IMR-90 (cell line): ENCODE results near the gene CLC. TPM values are rescaled to one million over a fixed set of nuclear protein-coding genes. Genes with fewer than 3 reads are reported as not detected.

Source experiments
- ATAC-seq: fragments of 200-7000 bp; cut with Tn5 transposase; 2 replicates; pipeline ENCODE4 v1.9.1; 2020; ENCODE audit warnings: low read depth, mild to moderate bottlenecking, moderate library complexity
- BruUV-seq: library from RNA; stranded (reverse); fragments of 400-500 nt; replicated peaks from 2 replicates; lab custom pipeline; 2021; lab: Mats Ljungman, UMichigan
- CTCF ChIA-PET: fragments of 300-600 bp; formaldehyde crosslinking; extraction: SDS; loops from one replicate; lab custom pipeline; 2021; ENCODE audit warnings: antibody characterized with exemption; lab: Yijun Ruan, JAX
- POLR2A ChIA-PET: fragments of 300-600 bp; sonication (Branson Sonifier 250); formaldehyde crosslinking; loops from one replicate; lab custom pipeline; 2022; ENCODE audit warnings: antibody characterized with exemption; ENCODE audit not compliant: unreplicated experiment; lab: Charles Lee
- DNase-seq: peaks from one replicate; pipeline ENCODE4 v3.0.0; 2013
- H2AFZ ChIP-seq: replicated peaks from 2 replicates; pipeline ENCODE3; 2013; ENCODE audit warnings: low read length, mild to moderate bottlenecking; ENCODE audit not compliant: poor library complexity
- H2AK5ac ChIP-seq: 2 replicates; pipeline ENCODE4 v1.6.1; 2013; ENCODE audit warnings: low read depth, low read length, inconsistent platforms
- H2AK9ac ChIP-seq: replicated peaks from 2 replicates; pipeline ENCODE3; 2013; ENCODE audit warnings: mild to moderate bottlenecking, low read depth, low read length, moderate library complexity; ENCODE audit not compliant: poor library complexity
- H2BK120ac ChIP-seq: 2 replicates; pipeline ENCODE4 v1.6.1; 2013; ENCODE audit warnings: low read depth, low read length, inconsistent platforms
- H2BK15ac ChIP-seq: 3 replicates; pipeline ENCODE4 v1.6.1; 2013; ENCODE audit warnings: low read depth, low read length, inconsistent platforms
- H2BK20ac ChIP-seq: 2 replicates; pipeline ENCODE4 v1.6.1; 2013; ENCODE audit warnings: low read depth, mild to moderate bottlenecking, inconsistent platforms, low read length, moderate library complexity
- H2BK5ac ChIP-seq: 2 replicates; pipeline ENCODE4 v1.6.1; 2013; ENCODE audit warnings: mild to moderate bottlenecking, low read depth, low read length, inconsistent platforms; ENCODE audit not compliant: poor library complexity, severe bottlenecking
- H3K14ac ChIP-seq: replicated peaks from 2 replicates; pipeline ENCODE4 v1.6.1; 2013; ENCODE audit warnings: low read depth, low read length, inconsistent platforms
- H3K18ac ChIP-seq: 2 replicates; pipeline ENCODE4 v1.6.1; 2013; ENCODE audit warnings: low read depth, low read length, control low read depth
- H3K23ac ChIP-seq: 2 replicates; pipeline ENCODE4 v1.6.1; 2013; ENCODE audit warnings: low read depth, low read length, inconsistent platforms
- H3K27ac ChIP-seq: 2 replicates; pipeline ENCODE4 v1.5.1; 2013; ENCODE audit warnings: mild to moderate bottlenecking, control low read depth, low read length; ENCODE audit not compliant: insufficient read depth
- H3K27me3 ChIP-seq: 2 replicates; pipeline ENCODE4 v1.6.1; 2013; ENCODE audit warnings: low read length; ENCODE audit not compliant: control insufficient read depth, insufficient read depth
- H3K36me3 ChIP-seq: 2 replicates; pipeline ENCODE4 v1.6.1; 2013; ENCODE audit warnings: low read length, mixed read lengths; ENCODE audit not compliant: control insufficient read depth, insufficient read depth
- H3K4ac ChIP-seq: 2 replicates; pipeline ENCODE4 v1.6.1; 2013; ENCODE audit warnings: low read depth, low read length, inconsistent platforms
- H3K4me1 ChIP-seq: 2 replicates; pipeline ENCODE4 v1.6.1; 2013; ENCODE audit warnings: low read length, mixed read lengths; ENCODE audit not compliant: control insufficient read depth, insufficient read depth
- H3K4me2 ChIP-seq: 2 replicates; pipeline ENCODE4 v1.6.1; 2013; ENCODE audit warnings: low read depth, mild to moderate bottlenecking, control low read depth, low read length, moderate library complexity
- H3K4me3 ChIP-seq: 2 replicates; pipeline ENCODE4 v1.5.1; 2013; ENCODE audit warnings: low read depth, mild to moderate bottlenecking, control low read depth, low read length, moderate library complexity; ENCODE audit not compliant: insufficient read depth
- H3K56ac ChIP-seq: 2 replicates; pipeline ENCODE4 v1.6.1; 2013; ENCODE audit warnings: low read length, inconsistent platforms; ENCODE audit not compliant: insufficient read depth; ENCODE audit errors: extremely low read depth
- H3K79me1 ChIP-seq, 2 experiments: 2 replicates each; pipeline ENCODE4 v1.6.1; 2013; ENCODE audit warnings: low read length in 2 of 2, inconsistent platforms in 1 of 2, low read depth in 1 of 2
- H3K9ac ChIP-seq: 2 replicates; pipeline ENCODE4 v1.6.1; 2013; ENCODE audit warnings: low read depth, low read length, control low read depth
- H3K9me1 ChIP-seq: 2 replicates; pipeline ENCODE4 v1.6.1; 2013; ENCODE audit warnings: low read length, inconsistent platforms; ENCODE audit not compliant: insufficient read depth
- H3K9me3 ChIP-seq: 2 replicates; pipeline ENCODE4 v1.6.1; 2013; ENCODE audit warnings: low read length; ENCODE audit not compliant: control insufficient read depth, insufficient read depth
- H4K20me1 ChIP-seq: 2 replicates; pipeline ENCODE4 v1.6.1; 2013; ENCODE audit warnings: low read length, inconsistent platforms; ENCODE audit not compliant: insufficient read depth
- H4K5ac ChIP-seq: 2 replicates; pipeline ENCODE4 v1.6.1; 2013; ENCODE audit warnings: mild to moderate bottlenecking, low read depth, low read length, control low read depth
- H4K8ac ChIP-seq, 2 experiments: 2 replicates each; pipeline ENCODE4 v1.6.1; 2013; ENCODE audit warnings: low read depth in 2 of 2, low read length in 2 of 2, control low read depth in 1 of 2, inconsistent platforms in 1 of 2
- H4K91ac ChIP-seq: 2 replicates; pipeline ENCODE4 v1.6.1; 2013; ENCODE audit warnings: low read depth, low read length, inconsistent platforms; ENCODE audit not compliant: insufficient read depth
- BHLHE40 ChIP-seq: fragments of 150-350 bp; IDR thresholded peaks from 2 replicates; pipeline ENCODE4 v1.6.1; 2016; ENCODE audit warnings: mild to moderate bottlenecking, low read depth, low read length
- CHD1 ChIP-seq: IDR thresholded peaks from 2 replicates; pipeline ENCODE4 v1.6.1; 2012; ENCODE audit warnings: low read depth, low read length, improper control_type of control experiment
- ELK1 ChIP-seq: fragments of 150-350 bp; IDR thresholded peaks from 2 replicates; pipeline ENCODE4 v1.6.1; 2016; ENCODE audit warnings: low read depth, mild to moderate bottlenecking, low read length, moderate library complexity, borderline replicate concordance
- FOS ChIP-seq: fragments of 150-350 bp; IDR thresholded peaks from 2 replicates; pipeline ENCODE4 v1.6.1; 2016; ENCODE audit warnings: low read depth, low read length
- MAZ ChIP-seq: IDR thresholded peaks from 2 replicates; pipeline ENCODE4 v1.6.1; 2012; ENCODE audit warnings: low read depth, mild to moderate bottlenecking, low read length, improper control_type of control experiment, moderate library complexity, borderline replicate concordance
- MXI1 ChIP-seq: IDR thresholded peaks from 2 replicates; pipeline ENCODE4 v1.6.1; 2012; ENCODE audit warnings: low read depth, mild to moderate bottlenecking, low read length, moderate library complexity, borderline replicate concordance
- RFX5 ChIP-seq: IDR thresholded peaks from 2 replicates; pipeline ENCODE4 v1.8.0; 2012; ENCODE audit warnings: low read depth, mild to moderate bottlenecking, low read length, moderate library complexity
- USF2 ChIP-seq: fragments of 150-350 bp; IDR thresholded peaks from 2 replicates; pipeline ENCODE4 v1.6.1; 2017; ENCODE audit warnings: mild to moderate bottlenecking, antibody characterized with exemption, low read length, low read depth
- WGBS, 2 experiments: methylation state at CpG; one replicate each; pipeline versions ENCODE4 v1.1.5 to v1.1.7; 2013; ENCODE audit warnings: missing lambda C conversion rate in 2 of 2; ENCODE audit not compliant: insufficient read length in 1 of 2; ENCODE audit errors: extremely low coverage in 2 of 2; 5-methylcytosine and 5-hydroxymethylcytosine counted together
- dilution Hi-C: fragments of 300-500 bp; cut with HindIII; formaldehyde crosslinking; loops from one replicate; pipeline ENCODE4 v1.14.3; 2018; ENCODE audit warnings: low sequenced_read_pairs; ENCODE audit not compliant: unreplicated experiment
- in situ Hi-C: fragments of 300-500 bp; cut with MboI; formaldehyde crosslinking; loops from 3 replicates; pipeline ENCODE4 v1.14.3; 2019; ENCODE audit warnings: low sequenced_read_pairs, inconsistent platforms, mixed read lengths
- intact Hi-C: fragments of 100-400 bp; cut with micrococcal nuclease; formaldehyde crosslinking; loops from 2 replicates; pipeline ENCODE4 v1.10.0; 2022
- polyA plus RNA-seq, 3 experiments: library from polyadenylated mRNA; depleted of rRNA; stranded (reverse); fragments of >200 nt; gene quantifications; 2 replicates each; pipeline ENCODE4 v1.2.3, GENCODE V29; 2012; ENCODE audit warnings: low replicate concordance in 1 of 3
- total RNA-seq: library from RNA; depleted of rRNA; stranded (reverse); fragments of >200 nt; gene quantifications from 2 replicates; pipeline ENCODE4 v1.2.3, GENCODE V29; 2012
- TF ChIP-seq, protein P1 (sequence below): conservative IDR thresholded peaks from 2 replicates; pipeline ENCODE4 v1.5.1; 2012; ENCODE audit warnings: mild to moderate bottlenecking, low read depth, low read length, improper control_type of control experiment

The CLC gene
- total and polyA plus RNA-seq, 2 of the 4 experiments (the other 2 are of a cell fraction), result not detected

DNA sequence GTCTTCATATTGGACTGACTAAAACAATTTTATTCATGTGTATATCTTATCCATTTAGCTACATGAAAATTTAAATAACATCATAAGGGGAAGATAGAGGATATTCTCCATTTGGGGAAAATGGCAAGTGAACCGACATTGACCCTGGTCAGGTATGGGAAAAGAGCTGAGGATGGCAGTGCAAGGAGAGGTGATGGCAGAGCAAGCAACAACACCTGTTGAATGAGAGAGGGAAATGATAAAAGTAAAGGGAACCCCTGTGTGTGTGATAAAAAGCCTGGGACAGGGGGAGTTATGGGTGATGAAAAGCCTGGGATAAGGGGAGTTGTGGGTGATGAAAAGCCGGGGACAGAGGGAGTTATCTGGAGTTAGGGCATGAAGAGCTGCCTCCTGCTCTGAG, 4.0 kb downstream of the CLC start:
- H3K14ac ChIP-seq, result no peak overlapping the region
- ATAC-seq (no peak), DNase-seq (no peak)
- no peak overlapping the region for H3K4me3 ChIP-seq
- no peak overlapping the region for H3K4me2 ChIP-seq
- no peak overlapping the region for H4K5ac ChIP-seq
- intact Hi-C loops (no loop called here), dilution Hi-C loops (no loop called here), in situ Hi-C loops (no loop called here)
- no peak overlapping the region for H2AK9ac ChIP-seq
- CTCF ChIA-PET, result no interaction called here
- no peak overlapping the region for H2BK120ac ChIP-seq
- H3K9ac ChIP-seq, result no peak overlapping the region
- H3K18ac ChIP-seq, result no peak overlapping the region
- WGBS, 2 experiments, result 63% methylated on average over 1 of the region's 2 CpGs; no CpG with 5 or more reads in 1 of the 2 experiments
- H2AK5ac ChIP-seq, result no peak overlapping the region
- no TSS peak for BruUV-seq
- no peak overlapping the region for H3K56ac ChIP-seq
- H4K91ac ChIP-seq, result no peak overlapping the region
- no peak overlapping the region for H2BK5ac ChIP-seq
- H3K36me3 ChIP-seq, result no peaks in the 10 kb centered on the region
- no peak overlapping the region for H3K4ac ChIP-seq
- H3K27me3 ChIP-seq, result no peaks in the 10 kb centered on the region
- H3K79me1 ChIP-seq, result no peaks in the 10 kb centered on the region
- H2BK20ac ChIP-seq, result no peak overlapping the region
- no peak overlapping the region for H2AFZ ChIP-seq
- POLR2A ChIA-PET, result no interaction called here
- no peaks in the 10 kb centered on the region for H4K20me1 ChIP-seq
- no peak overlapping the region for H2BK15ac ChIP-seq
- H3K9me1 ChIP-seq, result no peaks in the 10 kb centered on the region
- no peak overlapping the region for H3K27ac ChIP-seq
- TF ChIP-seq MAZ (no peak), MXI1 (no peak), FOS (no peak), ELK1 (no peak), USF2 (no peak), CHD1 (no peak), RFX5 (no peak), BHLHE40 (no peak)
- TF ChIP-seq, protein P1, sequence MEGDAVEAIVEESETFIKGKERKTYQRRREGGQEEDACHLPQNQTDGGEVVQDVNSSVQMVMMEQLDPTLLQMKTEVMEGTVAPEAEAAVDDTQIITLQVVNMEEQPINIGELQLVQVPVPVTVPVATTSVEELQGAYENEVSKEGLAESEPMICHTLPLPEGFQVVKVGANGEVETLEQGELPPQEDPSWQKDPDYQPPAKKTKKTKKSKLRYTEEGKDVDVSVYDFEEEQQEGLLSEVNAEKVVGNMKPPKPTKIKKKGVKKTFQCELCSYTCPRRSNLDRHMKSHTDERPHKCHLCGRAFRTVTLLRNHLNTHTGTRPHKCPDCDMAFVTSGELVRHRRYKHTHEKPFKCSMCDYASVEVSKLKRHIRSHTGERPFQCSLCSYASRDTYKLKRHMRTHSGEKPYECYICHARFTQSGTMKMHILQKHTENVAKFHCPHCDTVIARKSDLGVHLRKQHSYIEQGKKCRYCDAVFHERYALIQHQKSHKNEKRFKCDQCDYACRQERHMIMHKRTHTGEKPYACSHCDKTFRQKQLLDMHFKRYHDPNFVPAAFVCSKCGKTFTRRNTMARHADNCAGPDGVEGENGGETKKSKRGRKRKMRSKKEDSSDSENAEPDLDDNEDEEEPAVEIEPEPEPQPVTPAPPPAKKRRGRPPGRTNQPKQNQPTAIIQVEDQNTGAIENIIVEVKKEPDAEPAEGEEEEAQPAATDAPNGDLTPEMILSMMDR, result no peak
- no peaks in the 10 kb centered on the region for H3K4me1 ChIP-seq
- no peak overlapping the region for H4K8ac ChIP-seq
- H3K9me3 ChIP-seq, result no peaks in the 10 kb centered on the region
- no peak overlapping the region for H3K23ac ChIP-seq
